GM19351 (cell line): ENCODE results near the gene CCDC74A.
"Not testable (repeated sequence)": the region's sequence is repeated elsewhere in the genome, so short reads cannot be mapped to it uniquely, and the experiment has no call there.

Source experiments
- ATAC-seq: cut with Tn5 transposase; IDR thresholded peaks from one replicate; pipeline ENCODE4 v1.9.1; 2021; ENCODE audit warnings: mild to moderate bottlenecking, moderate library complexity; ENCODE audit not compliant: unreplicated experiment

The CCDC74A gene

DNA sequence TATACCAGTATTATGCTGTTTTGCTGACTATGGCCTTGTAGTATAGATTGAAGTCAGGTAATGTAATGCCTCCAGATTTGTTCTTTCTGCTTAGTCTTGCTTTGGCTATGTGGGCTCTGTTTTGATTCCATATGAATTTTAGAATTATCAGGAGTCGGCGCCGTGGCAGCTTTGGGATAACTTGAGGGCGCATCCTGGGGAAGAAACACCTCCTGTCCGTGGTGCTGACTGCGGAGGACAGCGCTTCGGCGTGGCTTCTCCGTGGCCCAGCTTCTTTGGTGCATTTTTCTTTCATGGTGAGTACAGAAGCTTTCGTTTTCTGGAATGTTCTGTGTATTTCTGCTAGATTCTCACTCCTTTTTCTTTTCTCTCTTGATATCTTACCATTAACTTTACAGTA lies 25.2 kb downstream of the CCDC74A start:
- no peak for ATAC-seq

GRCh38 chr2:131556998-131557397 lies 29.3 kb downstream of the CCDC74A start:
- no peak for ATAC-seq

DNA sequence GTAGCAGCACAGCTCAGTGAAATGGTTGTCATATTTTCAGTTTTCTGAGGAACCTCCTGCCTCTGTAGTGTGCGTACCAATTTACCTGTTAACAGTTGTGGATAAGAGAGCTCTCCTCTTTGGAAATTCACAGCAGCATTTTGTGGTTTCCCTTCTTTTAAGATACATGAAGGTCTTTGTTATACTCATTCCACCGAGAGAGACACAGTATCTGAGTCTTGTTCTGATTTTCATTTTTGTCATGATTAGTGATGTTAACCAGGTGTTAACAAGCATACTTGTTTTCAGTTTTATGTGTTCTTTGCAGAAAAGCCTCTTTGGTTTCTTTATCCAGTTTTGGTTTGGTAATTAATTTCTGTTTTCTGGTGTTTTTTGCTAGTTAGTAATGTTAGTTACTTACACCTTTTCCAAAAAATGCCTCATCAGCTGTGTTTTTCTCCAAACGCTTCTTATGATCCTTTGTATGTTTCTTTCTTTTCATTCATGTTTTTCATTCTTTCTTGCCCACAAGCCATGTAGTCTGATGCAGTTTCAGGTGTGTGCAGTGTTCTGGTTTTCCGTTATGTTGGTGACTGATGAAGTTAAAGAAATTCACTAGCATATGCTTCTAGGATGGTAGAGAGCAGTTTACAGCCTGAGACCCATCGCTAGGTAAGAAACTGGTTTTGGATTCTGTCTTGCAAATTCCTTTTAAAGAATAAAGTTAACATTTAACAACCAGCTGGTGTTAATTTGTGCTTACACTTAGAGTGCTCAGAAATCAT lies 30.1 kb downstream of the CCDC74A start:
- ATAC-seq: peak; percentile 72

DNA sequence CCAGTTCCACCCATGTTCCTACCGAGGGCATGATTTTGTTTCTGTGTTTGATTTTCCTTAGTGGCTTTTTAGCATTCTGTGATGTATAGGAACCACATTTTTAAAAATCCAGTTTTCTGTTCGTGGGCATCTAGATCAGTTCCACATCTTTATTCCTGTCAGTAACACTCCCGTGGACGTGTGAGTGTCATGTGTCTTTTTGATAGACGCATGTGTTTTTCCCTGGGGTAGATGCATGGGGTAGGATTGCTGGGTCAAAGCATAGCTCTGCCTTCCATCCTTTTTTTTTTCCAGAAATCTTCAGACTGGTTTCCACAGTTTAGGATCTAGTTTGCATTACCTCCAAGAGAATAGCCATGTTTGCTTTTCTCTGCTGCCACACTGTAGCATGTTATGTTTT lies 38.7 kb downstream of the CCDC74A start:
- ATAC-seq: no peak

DNA sequence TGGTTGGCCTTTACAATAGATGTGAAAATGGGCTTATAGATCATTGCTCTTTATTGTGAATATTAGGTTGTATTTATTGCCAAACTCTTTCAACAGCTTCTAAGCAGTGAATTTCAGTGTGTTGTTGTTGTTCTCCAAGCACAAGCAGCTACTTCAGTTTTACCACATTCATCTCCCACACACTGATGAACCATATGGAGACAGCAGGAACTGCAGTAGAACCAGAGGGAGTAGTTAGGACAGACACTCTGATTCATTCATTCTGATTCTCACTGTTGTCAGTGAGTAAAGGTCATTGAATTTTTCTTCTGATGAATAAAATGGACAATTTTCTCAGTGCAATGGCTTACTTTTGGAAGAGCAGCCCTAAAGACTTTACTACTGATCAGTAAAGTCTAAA lies 40.2 kb downstream of the CCDC74A start:
- no peak for ATAC-seq

- not testable (repeated sequence) for ATAC-seq
These were observed 40.7 kb downstream of the CCDC74A start for GRCh38 chr2:131568401-131568800.

DNA sequence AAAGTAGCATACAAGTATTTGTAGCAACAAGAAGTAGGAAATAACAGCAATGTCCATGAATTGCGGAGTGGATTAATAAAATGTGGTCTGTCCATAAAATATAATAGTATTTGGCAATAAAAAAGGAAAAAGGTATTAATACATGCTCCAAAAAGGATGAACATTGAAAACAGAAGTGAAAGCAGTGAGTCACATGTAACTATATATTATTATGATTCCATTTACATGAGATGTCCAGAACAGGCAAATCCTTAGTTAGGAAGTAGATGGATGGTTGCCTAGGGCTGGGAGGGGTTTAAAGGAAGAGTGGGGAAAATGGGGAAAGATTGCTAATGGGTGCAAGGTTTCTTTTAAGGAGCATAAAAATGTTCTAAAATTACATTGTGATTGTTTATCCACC lies 44.5 kb downstream of the CCDC74A start:
- ATAC-seq: peak; percentile 39

DNA sequence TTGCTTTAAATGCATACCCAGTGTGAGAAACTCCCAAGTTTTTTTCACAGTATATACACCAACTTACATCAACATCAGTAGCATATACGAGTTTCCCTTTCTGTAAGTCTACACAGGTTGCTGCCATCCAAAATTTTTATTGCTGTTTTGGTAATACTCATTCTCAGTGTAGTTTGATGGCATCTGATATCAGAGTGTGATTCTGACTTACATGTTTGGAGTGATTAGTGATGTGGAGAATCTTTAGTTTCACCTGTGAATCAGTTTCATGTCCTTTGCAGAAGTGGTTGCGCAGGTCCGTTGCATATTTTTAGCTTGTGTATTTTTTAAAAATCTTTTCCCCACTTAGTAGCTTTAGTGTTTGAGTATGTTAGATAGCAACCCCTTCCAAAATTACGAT lies 50.1 kb downstream of the CCDC74A start:
- no peak for ATAC-seq

DNA sequence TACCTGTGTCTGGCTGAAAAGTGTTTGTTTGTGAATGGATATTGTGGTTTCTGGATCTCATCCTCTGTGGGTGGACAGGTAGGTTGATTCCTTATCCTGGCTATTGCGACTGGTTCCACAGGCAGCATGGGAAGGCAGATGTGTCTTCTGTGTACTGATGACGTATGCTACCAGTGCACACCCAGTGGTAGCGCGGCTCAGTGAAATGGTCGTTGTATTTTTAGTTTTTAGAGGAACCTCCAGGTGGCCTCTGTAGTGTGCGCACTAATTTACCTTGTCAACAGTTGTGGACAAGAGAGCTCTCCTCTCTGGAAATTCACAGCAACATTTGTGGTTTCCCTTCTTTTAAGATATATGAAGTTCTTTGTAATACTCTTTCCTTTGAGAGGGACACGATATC lies 52.5 kb downstream of the CCDC74A start:
- peak; percentile 43 for ATAC-seq
